GM21723 (cell line): ENCODE measurements around the gene SMOC1.

Experiments used
- ATAC-seq: cut with Tn5 transposase; IDR thresholded peaks from one replicate; pipeline ENCODE4 v1.9.1; 2021; ENCODE audit warnings: mild to moderate bottlenecking, moderate library complexity; ENCODE audit not compliant: unreplicated experiment

SMOC1 gene

GRCh38 chr14:69861025-69861569 is 18.1 kb upstream of the SMOC1 start:
- ATAC-seq, result no peak

GRCh38 chr14:69863083-69863482 is 16.1 kb upstream of the SMOC1 start:
- ATAC-seq, result no peak

GRCh38 chr14:69865701-69866365 is 13.4 kb upstream of the SMOC1 start:
- ATAC-seq, result no peak

- ATAC-seq, result no peak
These were observed 10.8 kb upstream of the SMOC1 start for GRCh38 chr14:69868363-69868963.

GRCh38 chr14:69870613-69871012 is 8.6 kb upstream of the SMOC1 start:
- ATAC-seq, result no peak

GRCh38 chr14:69873877-69874780 is 5.1 kb upstream of the SMOC1 start:
- ATAC-seq, result no peak

GRCh38 chr14:69876221-69876847 is 2.9 kb upstream of the SMOC1 start:
- ATAC-seq, result no peak

GRCh38 chr14:69876848-69877306 is 2.3 kb upstream of the SMOC1 start:
- ATAC-seq, result no peak

GRCh38 chr14:69877492-69877891 is 1.7 kb upstream of the SMOC1 start:
- no peak for ATAC-seq

- ATAC-seq, result no peak
These were observed 965 bp upstream of the SMOC1 start for GRCh38 chr14:69878251-69878650.

- no peak for ATAC-seq
These were observed 850 bp downstream of the SMOC1 start for GRCh38 chr14:69880044-69880487.

GRCh38 chr14:69880893-69881292 is 1.7 kb downstream of the SMOC1 start:
- ATAC-seq, result no peak

- no peak for ATAC-seq
These were observed 3.1 kb downstream of the SMOC1 start for GRCh38 chr14:69882116-69882864.

- ATAC-seq, result no peak
These were observed 3.7 kb downstream of the SMOC1 start for GRCh38 chr14:69882915-69883314.

- ATAC-seq, result no peak
These were observed 7.4 kb downstream of the SMOC1 start for GRCh38 chr14:69886453-69887242.

- ATAC-seq, result no peak
These were observed 8.8 kb downstream of the SMOC1 start for GRCh38 chr14:69887740-69888657.

- no peak for ATAC-seq
These were observed 12.2 kb downstream of the SMOC1 start for GRCh38 chr14:69891422-69891821.

- no peak for ATAC-seq
These were observed 15.9 kb downstream of the SMOC1 start for GRCh38 chr14:69895109-69895508.
